Loucy (cell line): ENCODE data around the gene NARS2.

Experiments used
- H2AFZ ChIP-seq: fragments of 200-600 bp; sonication (generic); 2 replicates; pipeline ENCODE4 v1.6.0; 2016; ENCODE audit warnings: antibody characterized with exemption, mild to moderate bottlenecking, low read length, moderate library complexity
- H3F3A ChIP-seq: fragments of 200-600 bp; 2 replicates; pipeline ENCODE4 v1.6.0; 2016; ENCODE audit warnings: antibody characterized with exemption, low read depth, mild to moderate bottlenecking
- H3K27me3 ChIP-seq: fragments of 200-600 bp; sonication (generic); 2 replicates; pipeline ENCODE4 v1.6.1; 2014; ENCODE audit warnings: low read length, mild to moderate bottlenecking; ENCODE audit not compliant: insufficient read depth, poor library complexity, severe bottlenecking
- H3K36me3 ChIP-seq: fragments of 200-600 bp; sonication (generic); 2 replicates; pipeline ENCODE4 v1.6.1; 2016; ENCODE audit warnings: low read length; ENCODE audit not compliant: insufficient read depth
- H3K4me1 ChIP-seq: fragments of 200-600 bp; sonication (generic); 2 replicates; pipeline ENCODE4 v1.5.1; 2014; ENCODE audit warnings: low read length, mild to moderate bottlenecking; ENCODE audit not compliant: insufficient read depth, poor library complexity, severe bottlenecking
- H3K4me2 ChIP-seq: fragments of 200-600 bp; sonication (generic); 2 replicates; pipeline ENCODE4 v1.6.0; 2014; ENCODE audit warnings: antibody characterized with exemption, low read length, low read depth, mild to moderate bottlenecking; ENCODE audit not compliant: poor library complexity, severe bottlenecking
- H3K4me3 ChIP-seq: fragments of 200-600 bp; sonication (generic); 2 replicates; pipeline ENCODE4 v1.5.1; 2014; ENCODE audit warnings: low read length, mild to moderate bottlenecking, mixed read lengths; ENCODE audit not compliant: poor library complexity, severe bottlenecking
- H3K79me2 ChIP-seq: fragments of 200-600 bp; sonication (generic); 2 replicates; pipeline ENCODE4 v1.6.1; 2014; ENCODE audit warnings: low read length; ENCODE audit not compliant: insufficient read depth
- H3K9ac ChIP-seq: fragments of 200-600 bp; sonication (generic); 2 replicates; pipeline ENCODE4 v1.6.0; 2014; ENCODE audit warnings: mild to moderate bottlenecking, low read depth, low read length, moderate library complexity; ENCODE audit not compliant: poor library complexity, severe bottlenecking
- H3K9me2 ChIP-seq: fragments of 200-600 bp; sonication (generic); replicated peaks from 2 replicates; pipeline ENCODE4 v1.6.1; 2016; ENCODE audit warnings: low read depth, low read length, mixed read lengths
- H3K9me3 ChIP-seq: fragments of 200-600 bp; sonication (generic); 2 replicates; pipeline ENCODE4 v1.6.1; 2014; ENCODE audit warnings: mild to moderate bottlenecking, antibody characterized with exemption, low read length, low read depth; ENCODE audit not compliant: insufficient read depth
- H4K20me1 ChIP-seq: fragments of 200-600 bp; sonication (generic); 2 replicates; pipeline ENCODE4 v1.6.0; 2014; ENCODE audit warnings: antibody characterized with exemption, low read length, mild to moderate bottlenecking; ENCODE audit not compliant: insufficient read depth, poor library complexity, severe bottlenecking
- EZH2phosphoT487 ChIP-seq: fragments of 200-600 bp; IDR thresholded peaks from 2 replicates; pipeline ENCODE4 v1.6.1; 2018; ENCODE audit warnings: antibody characterized with exemption, mild to moderate bottlenecking, moderate library complexity, borderline replicate concordance
- TF ChIP-seq, protein P1 (sequence below): fragments of 200-600 bp; sonication (generic); conservative IDR thresholded peaks from 2 replicates; pipeline ENCODE4 v1.5.1; 2014; ENCODE audit warnings: mild to moderate bottlenecking, antibody characterized with exemption, low read length

NARS2 gene

DNA sequence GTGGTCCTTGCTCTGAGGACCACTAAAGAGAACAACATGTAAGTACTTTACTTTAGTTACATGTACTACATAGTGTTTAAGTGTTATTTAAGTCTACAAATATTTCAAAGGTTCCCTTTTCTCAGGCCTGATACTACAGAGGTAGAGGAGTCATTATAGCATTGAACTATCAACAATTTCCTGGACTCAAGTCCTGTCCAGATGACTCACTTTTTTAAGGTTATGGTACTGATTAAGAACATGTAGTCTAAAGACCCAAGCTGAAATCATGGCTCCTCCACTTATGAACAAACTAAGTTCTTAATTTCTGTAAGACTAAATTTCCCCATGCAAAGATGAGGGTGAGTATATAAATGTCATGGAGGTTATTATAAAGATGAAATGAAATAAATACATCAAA, 74.7 kb downstream of the NARS2 start:
- TF ChIP-seq EZH2phosphoT487 = no peak
- TF ChIP-seq, protein P1, sequence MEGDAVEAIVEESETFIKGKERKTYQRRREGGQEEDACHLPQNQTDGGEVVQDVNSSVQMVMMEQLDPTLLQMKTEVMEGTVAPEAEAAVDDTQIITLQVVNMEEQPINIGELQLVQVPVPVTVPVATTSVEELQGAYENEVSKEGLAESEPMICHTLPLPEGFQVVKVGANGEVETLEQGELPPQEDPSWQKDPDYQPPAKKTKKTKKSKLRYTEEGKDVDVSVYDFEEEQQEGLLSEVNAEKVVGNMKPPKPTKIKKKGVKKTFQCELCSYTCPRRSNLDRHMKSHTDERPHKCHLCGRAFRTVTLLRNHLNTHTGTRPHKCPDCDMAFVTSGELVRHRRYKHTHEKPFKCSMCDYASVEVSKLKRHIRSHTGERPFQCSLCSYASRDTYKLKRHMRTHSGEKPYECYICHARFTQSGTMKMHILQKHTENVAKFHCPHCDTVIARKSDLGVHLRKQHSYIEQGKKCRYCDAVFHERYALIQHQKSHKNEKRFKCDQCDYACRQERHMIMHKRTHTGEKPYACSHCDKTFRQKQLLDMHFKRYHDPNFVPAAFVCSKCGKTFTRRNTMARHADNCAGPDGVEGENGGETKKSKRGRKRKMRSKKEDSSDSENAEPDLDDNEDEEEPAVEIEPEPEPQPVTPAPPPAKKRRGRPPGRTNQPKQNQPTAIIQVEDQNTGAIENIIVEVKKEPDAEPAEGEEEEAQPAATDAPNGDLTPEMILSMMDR = no peak
- Histone ChIP-seq H3K9ac (no peak overlapping the region), H3K4me1 (peaks cover 16% of the 10 kb centered on the region), H4K20me1 (no peaks in the 10 kb centered on the region), H3K4me2 (no peak overlapping the region), H3K79me2 (no peaks in the 10 kb centered on the region), H3K4me3 (no peak overlapping the region), H2AFZ (no peak overlapping the region), H3K9me2 (no peaks in the 10 kb centered on the region), H3K36me3 (no peaks in the 10 kb centered on the region), H3K9me3 (no peaks in the 10 kb centered on the region), H3K27me3 (no peaks in the 10 kb centered on the region), H3F3A (no peaks in the 10 kb centered on the region)

DNA sequence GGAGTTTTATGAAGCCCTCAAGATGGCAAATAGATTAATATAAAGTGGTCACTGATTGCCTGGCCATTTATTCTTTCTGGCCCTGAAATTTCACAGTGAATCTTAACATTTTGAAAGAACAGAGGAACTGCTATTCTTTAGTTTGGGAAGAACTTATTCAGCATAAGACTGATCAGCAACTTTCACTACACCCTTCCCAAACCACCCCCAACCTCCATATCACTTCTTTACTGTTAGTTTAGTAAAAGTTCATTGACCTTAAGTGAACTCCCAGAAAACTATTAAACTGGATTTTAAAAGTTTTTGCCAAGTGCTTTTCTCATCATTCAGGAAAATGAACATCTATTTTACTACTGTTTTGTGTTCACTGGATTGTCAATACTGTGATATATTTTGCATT, 77.4 kb downstream of the NARS2 start:
- TF ChIP-seq, protein P1 = no peak
- no peak for TF ChIP-seq EZH2phosphoT487
- Histone ChIP-seq H3K4me1 (peaks cover 6% of the 10 kb centered on the region), H3K9me2 (no peaks in the 10 kb centered on the region), H3K79me2 (no peaks in the 10 kb centered on the region), H3K4me2 (no peak overlapping the region), H4K20me1 (no peaks in the 10 kb centered on the region), H3K27me3 (no peaks in the 10 kb centered on the region), H3K9me3 (no peaks in the 10 kb centered on the region), H3K4me3 (no peak overlapping the region), H3K36me3 (peaks cover under 1% of the 10 kb centered on the region; the same call in 1 of the 2 replicates), H3K9ac (no peak overlapping the region), H3F3A (no peaks in the 10 kb centered on the region), H2AFZ (no peak overlapping the region)

DNA sequence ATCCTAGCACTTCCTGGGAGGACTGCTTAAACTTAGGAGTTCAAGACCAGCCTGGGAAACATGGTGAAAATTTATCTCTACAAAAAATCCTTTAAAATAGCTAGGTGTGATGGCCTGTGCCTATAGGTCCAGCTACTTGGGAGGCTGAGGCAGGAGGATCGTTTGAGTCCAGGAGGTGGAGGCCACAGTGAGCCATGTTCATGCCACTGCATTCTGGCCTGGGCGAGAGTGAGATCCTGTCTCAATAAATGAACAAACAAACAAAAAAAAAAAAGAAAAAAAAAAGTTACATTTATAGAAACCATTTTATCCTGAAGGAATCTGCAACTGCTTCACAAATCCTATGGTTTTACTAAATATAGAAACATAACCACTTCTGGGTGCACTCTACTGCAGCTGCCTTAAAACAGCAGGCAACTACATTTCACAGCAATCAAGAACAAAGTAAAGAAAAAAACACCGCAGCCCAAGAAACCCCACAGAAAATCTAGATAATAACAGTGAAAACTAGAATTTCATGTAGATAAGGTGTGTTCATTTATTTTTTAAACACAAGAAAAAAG, 81.2 kb downstream of the NARS2 start:
- Histone ChIP-seq H3K9me2 (no peaks in the 10 kb centered on the region), H3K4me2 (no peak overlapping the region), H2AFZ (no peak overlapping the region), H3K36me3 (peaks cover 22% of the 10 kb centered on the region; the same call in 1 of the 2 replicates), H4K20me1 (no peaks in the 10 kb centered on the region), H3F3A (no peaks in the 10 kb centered on the region), H3K27me3 (no peaks in the 10 kb centered on the region), H3K79me2 (no peaks in the 10 kb centered on the region), H3K9me3 (no peaks in the 10 kb centered on the region), H3K9ac (no peak overlapping the region), H3K4me1 (no peaks in the 10 kb centered on the region), H3K4me3 (no peak overlapping the region)
- TF ChIP-seq, protein P1 = no peak
- no peak for TF ChIP-seq EZH2phosphoT487
